ENCODE data around the gene TFIP11.

DNA sequence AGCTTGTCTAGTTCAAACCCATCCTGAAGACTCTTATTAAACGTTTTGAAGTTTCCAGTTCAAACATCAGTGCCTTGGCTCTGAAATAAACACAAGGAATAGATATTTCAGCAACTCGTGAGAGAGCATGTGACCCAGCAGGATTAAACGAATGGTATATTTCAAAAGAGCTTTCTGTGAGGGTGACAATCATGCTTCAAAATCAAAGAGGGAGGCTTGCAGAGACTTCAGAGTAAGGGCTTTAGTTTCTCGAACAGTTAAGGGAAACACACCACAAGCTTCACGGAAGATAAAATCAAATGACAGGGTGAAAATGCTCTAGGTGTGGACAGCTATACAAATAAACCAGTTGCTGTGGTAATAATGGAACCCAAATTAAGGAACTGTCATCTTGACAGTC, 30.1 kb downstream of the TFIP11 start:
- TF ChIP-seq, protein P1, sequence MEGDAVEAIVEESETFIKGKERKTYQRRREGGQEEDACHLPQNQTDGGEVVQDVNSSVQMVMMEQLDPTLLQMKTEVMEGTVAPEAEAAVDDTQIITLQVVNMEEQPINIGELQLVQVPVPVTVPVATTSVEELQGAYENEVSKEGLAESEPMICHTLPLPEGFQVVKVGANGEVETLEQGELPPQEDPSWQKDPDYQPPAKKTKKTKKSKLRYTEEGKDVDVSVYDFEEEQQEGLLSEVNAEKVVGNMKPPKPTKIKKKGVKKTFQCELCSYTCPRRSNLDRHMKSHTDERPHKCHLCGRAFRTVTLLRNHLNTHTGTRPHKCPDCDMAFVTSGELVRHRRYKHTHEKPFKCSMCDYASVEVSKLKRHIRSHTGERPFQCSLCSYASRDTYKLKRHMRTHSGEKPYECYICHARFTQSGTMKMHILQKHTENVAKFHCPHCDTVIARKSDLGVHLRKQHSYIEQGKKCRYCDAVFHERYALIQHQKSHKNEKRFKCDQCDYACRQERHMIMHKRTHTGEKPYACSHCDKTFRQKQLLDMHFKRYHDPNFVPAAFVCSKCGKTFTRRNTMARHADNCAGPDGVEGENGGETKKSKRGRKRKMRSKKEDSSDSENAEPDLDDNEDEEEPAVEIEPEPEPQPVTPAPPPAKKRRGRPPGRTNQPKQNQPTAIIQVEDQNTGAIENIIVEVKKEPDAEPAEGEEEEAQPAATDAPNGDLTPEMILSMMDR (IDR thresholded peaks at IDR 0.05 in 8 of 11, conservative IDR thresholded peaks at IDR 0.05 in 3 of 11): no peak
- no peak for TF ChIP-seq POLR2AphosphoS5 (IDR thresholded peaks at IDR 0.05)
